ENCODE measurements around the gene PPP2R2B.

- TF ChIP-seq CTCF (IDR thresholded peaks at IDR 0.05), result no peak
- no peak for TF ChIP-seq POLR2A (IDR thresholded peaks at IDR 0.05; ENCODE audit: low read depth)
Observed at GRCh38 chr5:146827901-146828300, 50.7 kb downstream of the PPP2R2B start.

Measured in esophagus muscularis mucosa (tissue), 3 donors.